Spinal cord (tissue), 10 donors: ENCODE measurements around the gene UQCR11. TPM values are rescaled to one million over a fixed set of nuclear protein-coding genes. Genes with fewer than 3 reads are reported as not detected.

Experiments
- DNase-seq, 6 donors: peaks; one replicate each; pipeline versions ENCODE4 v3.0.0 to v3.0.0-alpha.2; 2013 to 2015; ENCODE audit warnings: low spot score in 6 of 6, low read depth in 4 of 6
- H3K27ac ChIP-seq: one replicate; pipeline ENCODE4 v1.5.1; 2013; ENCODE audit warnings: low read depth, low read length, control low read depth
- H3K27me3 ChIP-seq: one replicate; pipeline ENCODE4 v1.6.1; 2013; ENCODE audit warnings: low read length; ENCODE audit not compliant: control insufficient read depth, insufficient read depth
- H3K36me3 ChIP-seq: one replicate; pipeline ENCODE4 v1.6.1; 2013; ENCODE audit warnings: low read length; ENCODE audit not compliant: control insufficient read depth, insufficient read depth
- H3K4me1 ChIP-seq: one replicate; pipeline ENCODE4 v1.6.1; 2013; ENCODE audit warnings: low read length; ENCODE audit not compliant: control insufficient read depth, insufficient read depth
- H3K4me3 ChIP-seq: one replicate; pipeline ENCODE4 v1.5.1; 2013; ENCODE audit warnings: low read depth, low read length, control low read depth
- H3K9me3 ChIP-seq: one replicate; pipeline ENCODE4 v1.6.1; 2013; ENCODE audit warnings: low read length; ENCODE audit not compliant: control insufficient read depth, insufficient read depth
- WGBS: methylation state at CpG from one replicate; pipeline ENCODE4 v1.1.5; 2013; ENCODE audit warnings: missing lambda C conversion rate; ENCODE audit not compliant: insufficient coverage; 5-methylcytosine and 5-hydroxymethylcytosine counted together
- long read RNA-seq, 4 donors: transcript quantifications; one replicate each; lab custom pipeline, GENCODE V29; 2026
- polyA plus RNA-seq, 2 donors: library from polyadenylated mRNA; unstranded; fragments of 120-200 nt; gene quantifications; one replicate each; pipeline ENCODE4 v1.2.1, GENCODE V29; 2013; ENCODE audit not compliant: insufficient read length in 2 of 2
- total RNA-seq, 2 donors: library from RNA; depleted of rRNA in 1 of 2; stranded (reverse); fragments of 120-200 nt in 1 of 2; fragments of >200 nt in 1 of 2; gene quantifications; one replicate each; pipeline versions ENCODE4 v1.2.3 to v1.2.4, GENCODE V29; 2013 to 2014
- donor health status: healthy.

UQCR11 gene
- total RNA-seq, result 100 to 1,000 TPM in 1 of 2 donors, 10 to 100 TPM in 1; 60.4 to 203 TPM
- polyA plus RNA-seq, result 100 to 1,000 TPM; 179 to 188 TPM
- long read RNA-seq, donor 1, transcript UQCR11-203 (3 exons, 1,324 nt), result major isoform, 386 of 443 reads
- long read RNA-seq, donor 1, partial matches to known transcripts, result 54 of 443 reads
- long read RNA-seq, donor 1, other reads (novel, unspliced or antisense), result 0 of 443 reads
- long read RNA-seq, donor 2, transcript UQCR11-203 (3 exons, 1,324 nt), result major isoform, 153 of 181 reads
- long read RNA-seq, donor 2, partial matches to known transcripts, result 28 of 181 reads
- long read RNA-seq, donor 2, other reads (novel, unspliced or antisense), result 0 of 181 reads
- long read RNA-seq, donor 3, transcript UQCR11-203 (3 exons, 1,324 nt), result major isoform, 186 of 231 reads
- long read RNA-seq, donor 3, partial matches to known transcripts, result 45 of 231 reads
- long read RNA-seq, donor 3, other reads (novel, unspliced or antisense), result 0 of 231 reads
- long read RNA-seq, donor 4, transcript UQCR11-201 (2 exons, 753 nt), result minor isoform, 9 of 574 reads
- long read RNA-seq, donor 4, transcript UQCR11-203 (3 exons, 1,324 nt), result major isoform, 448 of 574 reads
- long read RNA-seq, donor 4, partial matches to known transcripts, result 117 of 574 reads
- long read RNA-seq, donor 4, other reads (novel, unspliced or antisense), result 0 of 574 reads

GRCh38 chr19:1605236-1606137, at the start of gene UQCR11:
TSS of gene UQCR11 (minus strand) at chr19:1605462. CDS start at chr19:1605409, 53 bp downstream.
- H3K4me1 ChIP-seq, result peaks cover 37% of the 10 kb centered on the region
- under 1% methylated on average over 73 of the region's 79 CpGs for WGBS
- peak within 1 kb of the TSS; percentile 92 for H3K4me3 ChIP-seq
- H3K36me3 ChIP-seq, result peaks cover 52% of the 10 kb centered on the region
- peak; percentile 86 to 99 (median 94) for DNase-seq
- H3K27me3 ChIP-seq, result no peaks in the 10 kb centered on the region
- peak within 1 kb of the TSS; percentile 99 for H3K27ac ChIP-seq
- no peaks in the 10 kb centered on the region for H3K9me3 ChIP-seq

DNA sequence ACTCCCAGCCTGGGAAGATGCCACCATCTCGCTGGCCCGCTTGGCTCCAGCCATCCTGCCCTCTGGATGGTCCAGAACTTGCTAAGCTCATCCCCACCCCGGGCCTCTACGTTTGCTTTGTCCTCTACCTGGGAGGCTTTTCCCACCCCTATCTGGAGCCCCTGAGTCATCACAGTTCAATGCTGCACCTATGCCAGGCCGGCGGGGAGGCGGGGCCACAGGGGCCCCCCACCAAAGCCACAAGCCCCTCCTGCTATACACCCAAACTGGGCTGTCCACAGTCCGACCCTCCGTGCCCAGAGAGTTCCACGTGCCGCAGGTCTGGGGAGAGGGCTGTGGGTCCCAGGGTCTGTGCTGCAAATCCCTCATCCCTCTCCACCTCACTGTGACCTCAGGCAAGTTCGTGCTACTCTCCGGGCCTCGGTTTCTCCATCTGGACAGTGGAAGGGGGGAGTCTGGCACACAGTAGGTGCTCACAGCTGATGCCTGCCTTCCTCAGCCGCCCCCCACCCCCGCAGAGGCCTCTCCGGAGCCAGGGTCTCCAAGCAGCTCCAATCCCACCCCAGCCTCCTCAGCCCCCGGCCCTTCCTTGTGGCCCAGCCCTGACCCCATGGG, 49.0 kb upstream of the UQCR11 start:
- H3K9me3 ChIP-seq, result no peaks in the 10 kb centered on the region
- H3K27ac ChIP-seq, result no peak overlapping the region
- DNase-seq, result no peak
- peaks cover 38% of the 10 kb centered on the region for H3K4me1 ChIP-seq
- WGBS, result 83% methylated on average over 11 of the region's 18 CpGs
- no peak overlapping the region for H3K4me3 ChIP-seq
- no peaks in the 10 kb centered on the region for H3K27me3 ChIP-seq
- H3K36me3 ChIP-seq, result peaks cover 13% of the 10 kb centered on the region

DNA sequence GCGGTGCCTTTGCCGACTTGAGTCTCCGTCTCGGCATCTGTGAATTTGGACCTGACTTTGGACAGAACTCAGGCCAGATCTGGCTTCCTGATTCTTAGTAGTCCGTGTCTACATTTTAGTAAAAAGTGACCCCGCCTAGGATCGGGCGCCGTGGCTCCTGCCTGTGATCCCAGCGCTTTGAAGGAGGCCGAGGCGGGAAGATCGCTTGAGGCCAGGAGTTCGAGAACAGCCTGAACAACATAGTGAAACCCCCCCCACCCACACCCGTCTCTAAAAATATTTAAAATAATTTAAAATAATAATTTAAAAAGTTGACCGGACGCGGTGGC, 48.0 kb upstream of the UQCR11 start:
- Histone ChIP-seq H3K9me3 (no peaks in the 10 kb centered on the region), H3K36me3 (peaks cover 24% of the 10 kb centered on the region), H3K27ac (peak overlapping the region; percentile 52), H3K4me3 (peak overlapping the region; percentile 81), H3K4me1 (peaks cover 30% of the 10 kb centered on the region), H3K27me3 (no peaks in the 10 kb centered on the region)
- no peak for DNase-seq
- WGBS, result 20% methylated on average over 12 of the region's 18 CpGs

DNA sequence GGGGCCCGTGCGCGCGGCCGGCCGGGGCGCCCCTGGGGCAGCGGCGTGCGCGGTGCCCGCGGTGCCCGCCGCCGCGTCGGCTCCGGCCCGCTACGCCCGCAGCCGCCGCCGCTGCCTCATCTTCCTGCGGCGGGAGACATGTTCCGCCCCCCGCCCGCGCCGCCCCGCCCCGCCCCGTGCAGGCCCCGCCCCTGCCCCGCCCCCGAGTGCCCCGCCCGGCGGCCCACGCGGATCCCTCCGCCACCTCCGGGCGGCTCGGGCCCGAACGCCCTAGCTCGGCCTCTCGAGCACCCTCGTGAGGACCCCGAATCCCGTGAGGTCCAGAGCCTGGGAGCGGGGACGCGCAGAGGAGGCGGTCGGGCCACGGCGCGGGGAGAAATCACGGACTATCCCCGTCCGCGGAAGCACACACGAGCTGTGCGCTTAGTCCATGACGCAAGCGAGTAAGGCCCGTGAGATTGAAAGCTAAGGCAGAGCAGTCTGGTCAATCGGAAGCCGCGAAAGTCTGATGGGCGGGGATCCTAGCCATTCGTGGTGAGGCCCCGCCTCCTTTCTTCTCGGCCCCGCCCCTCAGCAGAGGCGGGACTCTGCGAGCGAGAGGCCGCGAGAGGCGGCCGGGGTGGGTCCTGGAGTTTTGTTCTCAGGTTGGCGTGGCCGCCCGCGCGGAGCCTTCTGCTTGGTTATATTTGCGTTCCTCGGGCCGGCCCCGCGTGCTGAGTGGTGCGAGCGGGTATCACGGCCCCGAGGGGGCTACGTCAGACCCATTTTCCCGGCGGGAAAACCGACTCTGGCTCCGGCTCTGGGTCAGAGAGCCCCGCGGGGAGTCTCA, 47.4 kb upstream of the UQCR11 start, which contains the start of gene TCF3:
TSS of gene TCF3 (minus strand) at position 145 of the 829 bp plus-strand sequence. CDS start 2,367 bp downstream, outside the sequence.
- Histone ChIP-seq H3K36me3 (peaks cover 27% of the 10 kb centered on the region), H3K27ac (peak within 1 kb of the TSS; percentile 97), H3K27me3 (no peaks in the 10 kb centered on the region), H3K4me1 (peaks cover 30% of the 10 kb centered on the region), H3K9me3 (no peaks in the 10 kb centered on the region), H3K4me3 (peak within 1 kb of the TSS; percentile 81)
- WGBS, result under 1% methylated on average over 107 of the region's 107 CpGs
- DNase-seq, result peak; percentile 97 to 100 (median 100)

- WGBS, result under 1% methylated on average over 81 of the region's 101 CpGs
- Histone ChIP-seq H3K27ac (peak overlapping the region; percentile 64), H3K4me3 (peak overlapping the region; percentile 66), H3K9me3 (no peaks in the 10 kb centered on the region), H3K36me3 (peaks cover 37% of the 10 kb centered on the region), H3K4me1 (peaks cover 30% of the 10 kb centered on the region), H3K27me3 (no peaks in the 10 kb centered on the region)
- peak in 2 of 6 donors; percentile 38 to 67 for DNase-seq
These were observed 46.5 kb upstream of the UQCR11 start for GRCh38 chr19:1651568-1652291.

- peak overlapping the region; percentile 64 for H3K27ac ChIP-seq
These were observed 45.6 kb upstream of the UQCR11 start for GRCh38 chr19:1650650-1651567.

GRCh38 chr19:1649706-1650649, 44.7 kb upstream of the UQCR11 start:
- H3K4me1 ChIP-seq, result peaks cover 30% of the 10 kb centered on the region
- H3K27me3 ChIP-seq, result no peaks in the 10 kb centered on the region
- WGBS, result 74% methylated on average over 12 of the region's 20 CpGs
- H3K4me3 ChIP-seq, result peak overlapping the region; percentile 66
- H3K27ac ChIP-seq, result no peak overlapping the region
- H3K9me3 ChIP-seq, result no peaks in the 10 kb centered on the region
- peaks cover 54% of the 10 kb centered on the region for H3K36me3 ChIP-seq
- DNase-seq, result no peak

More at GRCh38 chr19:1650650-1651567, 45.6 kb upstream of the UQCR11 start:
- 3% methylated on average over 23 of the region's 36 CpGs for WGBS
- peaks cover 45% of the 10 kb centered on the region for H3K36me3 ChIP-seq
- peak in 2 of 6 donors; percentile 42 to 74 for DNase-seq
- no peaks in the 10 kb centered on the region for H3K9me3 ChIP-seq
- peaks cover 30% of the 10 kb centered on the region for H3K4me1 ChIP-seq
- no peaks in the 10 kb centered on the region for H3K27me3 ChIP-seq
- H3K4me3 ChIP-seq, result peak overlapping the region; percentile 66
